WERI-Rb-1 (cell line): ENCODE measurements around the gene MLLT10.

ENCODE experiments used
- DNase-seq: peaks from one replicate; pipeline ENCODE4 v3.0.0-alpha.2; 2020
- H3K27ac ChIP-seq: fragments of 250-450 bp; sonication (Bioruptor Pico); 2 replicates; pipeline ENCODE4 v1.5.1; 2020; ENCODE audit warnings: mild to moderate bottlenecking, moderate library complexity
- H3K27me3 ChIP-seq: fragments of 250-450 bp; sonication (Bioruptor Pico); 2 replicates; pipeline ENCODE4 v1.5.1; 2021; ENCODE audit warnings: mild to moderate bottlenecking, low read depth, moderate library complexity; ENCODE audit not compliant: insufficient read depth, severe bottlenecking
- H3K36me3 ChIP-seq: fragments of 250-450 bp; sonication (Bioruptor Pico); 2 replicates; pipeline ENCODE4 v1.5.1; 2020; ENCODE audit warnings: mild to moderate bottlenecking, moderate library complexity
- H3K4me3 ChIP-seq: 2 replicates; pipeline ENCODE4 v1.5.1; 2011; ENCODE audit warnings: low read depth, mild to moderate bottlenecking, control low read depth, low read length
- H3K9me3 ChIP-seq: fragments of 250-450 bp; sonication (Bioruptor Pico); 2 replicates; pipeline ENCODE4 v1.5.1; 2021; ENCODE audit warnings: mild to moderate bottlenecking, moderate library complexity; ENCODE audit not compliant: severe bottlenecking
- TF ChIP-seq, protein P1 (sequence below): IDR thresholded peaks from 2 replicates; pipeline ENCODE4 v1.5.1; 2011; ENCODE audit warnings: low read depth, mild to moderate bottlenecking, control low read depth, inconsistent platforms, low read length

Gene MLLT10

DNA sequence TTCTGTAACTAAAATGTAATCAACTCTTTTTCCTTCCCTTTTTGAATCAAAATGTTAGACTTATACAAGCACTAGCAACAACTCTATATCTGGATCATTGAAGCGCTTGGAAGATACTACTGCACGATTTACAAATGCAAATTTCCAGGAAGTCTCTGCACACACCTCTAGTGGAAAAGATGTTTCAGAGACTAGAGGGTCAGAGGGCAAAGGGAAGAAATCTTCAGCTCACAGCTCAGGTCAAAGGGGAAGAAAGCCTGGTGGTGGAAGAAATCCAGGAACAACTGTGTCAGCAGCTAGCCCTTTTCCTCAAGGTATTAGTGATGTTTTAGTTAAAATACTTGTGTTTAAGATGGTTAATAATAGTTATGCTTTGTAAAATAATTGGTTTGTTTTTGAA, 136.4 kb downstream of the MLLT10 start:
- TF ChIP-seq, protein P1, sequence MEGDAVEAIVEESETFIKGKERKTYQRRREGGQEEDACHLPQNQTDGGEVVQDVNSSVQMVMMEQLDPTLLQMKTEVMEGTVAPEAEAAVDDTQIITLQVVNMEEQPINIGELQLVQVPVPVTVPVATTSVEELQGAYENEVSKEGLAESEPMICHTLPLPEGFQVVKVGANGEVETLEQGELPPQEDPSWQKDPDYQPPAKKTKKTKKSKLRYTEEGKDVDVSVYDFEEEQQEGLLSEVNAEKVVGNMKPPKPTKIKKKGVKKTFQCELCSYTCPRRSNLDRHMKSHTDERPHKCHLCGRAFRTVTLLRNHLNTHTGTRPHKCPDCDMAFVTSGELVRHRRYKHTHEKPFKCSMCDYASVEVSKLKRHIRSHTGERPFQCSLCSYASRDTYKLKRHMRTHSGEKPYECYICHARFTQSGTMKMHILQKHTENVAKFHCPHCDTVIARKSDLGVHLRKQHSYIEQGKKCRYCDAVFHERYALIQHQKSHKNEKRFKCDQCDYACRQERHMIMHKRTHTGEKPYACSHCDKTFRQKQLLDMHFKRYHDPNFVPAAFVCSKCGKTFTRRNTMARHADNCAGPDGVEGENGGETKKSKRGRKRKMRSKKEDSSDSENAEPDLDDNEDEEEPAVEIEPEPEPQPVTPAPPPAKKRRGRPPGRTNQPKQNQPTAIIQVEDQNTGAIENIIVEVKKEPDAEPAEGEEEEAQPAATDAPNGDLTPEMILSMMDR = no peak
- Histone ChIP-seq H3K4me3 (no peak overlapping the region), H3K27me3 (no peaks in the 10 kb centered on the region), H3K27ac (no peak overlapping the region), H3K36me3 (no peaks in the 10 kb centered on the region; the same call in 1 of the 2 replicates), H3K9me3 (no peaks in the 10 kb centered on the region)
- no peak for DNase-seq

DNA sequence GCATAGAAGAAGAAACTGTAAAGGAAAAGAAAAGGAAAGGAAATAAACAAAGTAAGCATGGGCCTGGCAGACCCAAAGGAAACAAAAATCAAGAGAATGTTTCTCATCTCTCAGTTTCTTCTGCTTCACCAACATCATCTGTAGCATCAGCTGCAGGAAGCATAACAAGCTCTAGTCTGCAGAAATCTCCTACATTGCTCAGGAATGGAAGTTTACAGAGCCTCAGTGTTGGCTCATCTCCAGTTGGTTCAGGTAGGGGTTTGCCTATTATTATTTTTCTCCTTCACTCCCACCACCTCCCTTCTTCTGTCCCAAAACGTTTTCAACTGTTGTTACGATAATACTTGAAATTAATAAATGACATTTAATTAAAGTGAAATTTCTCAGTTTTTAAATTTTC, 139.6 kb downstream of the MLLT10 start:
- Histone ChIP-seq H3K9me3 (no peaks in the 10 kb centered on the region), H3K4me3 (no peak overlapping the region), H3K36me3 (no peaks in the 10 kb centered on the region; the same call in 1 of the 2 replicates), H3K27ac (no peak overlapping the region), H3K27me3 (no peaks in the 10 kb centered on the region)
- no peak for DNase-seq
- TF ChIP-seq, protein P1 = no peak

DNA sequence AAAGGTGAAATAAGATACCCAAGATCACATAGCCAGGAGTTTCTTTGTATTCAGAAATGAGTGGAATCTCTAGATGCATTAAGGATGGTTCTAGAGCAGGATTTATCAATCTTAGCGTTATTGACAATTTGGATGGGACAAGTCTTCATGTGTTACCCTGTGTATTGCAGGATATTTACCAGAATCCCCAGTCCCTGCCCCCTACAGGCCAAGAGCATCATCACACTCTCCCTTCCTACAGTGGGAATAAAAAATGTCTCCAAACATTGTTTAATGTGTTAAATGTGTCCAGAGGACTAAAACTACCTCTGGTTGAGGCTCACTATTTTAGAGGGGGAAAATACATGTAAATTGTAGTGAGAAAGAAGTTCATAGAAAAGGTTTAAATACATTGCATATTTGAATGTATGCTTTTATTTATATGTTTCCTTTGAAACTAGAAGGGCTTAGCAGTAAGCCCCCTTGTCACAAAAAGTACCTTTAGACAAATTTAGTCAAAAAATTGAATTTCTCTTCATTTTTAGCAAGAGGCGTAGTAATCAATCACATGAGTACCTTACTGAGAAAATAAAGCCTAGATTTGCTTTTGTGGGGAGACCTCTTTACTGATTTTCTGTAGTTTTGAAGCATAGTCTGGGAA, 141.2 kb downstream of the MLLT10 start:
- H3K36me3 ChIP-seq = no peaks in the 10 kb centered on the region; the same call in 1 of the 2 replicates
- H3K4me3 ChIP-seq = no peak overlapping the region
- no peak overlapping the region for H3K27ac ChIP-seq
- no peaks in the 10 kb centered on the region for H3K9me3 ChIP-seq
- DNase-seq = peak; percentile 14
- no peaks in the 10 kb centered on the region for H3K27me3 ChIP-seq
- TF ChIP-seq, protein P1 = peak; percentile 51

DNA sequence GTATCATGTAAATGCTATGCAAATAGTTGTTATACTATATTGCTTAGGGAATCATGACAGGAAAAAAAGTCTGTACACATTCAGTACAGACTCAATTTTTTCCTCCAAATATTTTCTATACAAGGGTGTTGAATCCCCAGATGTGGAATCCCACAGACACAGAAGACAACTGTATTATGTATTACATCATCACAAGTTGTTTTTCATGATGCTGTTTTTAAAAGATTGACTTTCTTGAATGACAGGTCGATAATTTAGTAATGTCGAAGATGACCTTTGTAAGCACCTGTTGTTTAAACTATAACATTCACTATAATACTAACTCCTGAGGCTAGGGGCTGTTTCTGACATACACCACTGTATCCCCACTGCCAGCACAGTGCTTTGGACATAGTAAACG, 143.5 kb downstream of the MLLT10 start:
- no peaks in the 10 kb centered on the region for H3K27me3 ChIP-seq
- no peaks in the 10 kb centered on the region; the same call in 1 of the 2 replicates for H3K36me3 ChIP-seq
- no peaks in the 10 kb centered on the region for H3K9me3 ChIP-seq
- H3K27ac ChIP-seq = no peak overlapping the region
- no peak overlapping the region for H3K4me3 ChIP-seq
- no peak for DNase-seq
- TF ChIP-seq, protein P1 = no peak

DNA sequence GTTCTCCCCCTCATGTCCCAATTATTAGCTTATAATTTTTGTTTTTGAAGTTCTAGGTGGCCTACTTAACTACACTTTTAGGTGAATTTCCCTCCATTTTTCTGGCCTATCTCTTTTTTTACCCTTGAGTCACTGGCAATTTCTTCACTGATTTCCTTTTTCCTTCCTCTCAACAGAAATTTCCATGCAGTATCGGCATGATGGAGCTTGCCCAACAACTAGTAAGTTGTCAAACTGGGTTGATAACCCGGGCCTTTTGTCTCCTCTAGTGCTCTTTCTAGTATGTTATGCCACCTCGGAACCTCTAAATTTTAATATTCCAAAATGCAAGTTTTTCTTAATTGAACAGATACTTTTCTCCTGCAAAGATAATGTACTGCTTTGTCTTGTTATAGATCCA, 147.1 kb downstream of the MLLT10 start:
- no peaks in the 10 kb centered on the region for H3K36me3 ChIP-seq
- no peaks in the 10 kb centered on the region for H3K9me3 ChIP-seq
- no peak for DNase-seq
- TF ChIP-seq, protein P1 = no peak
- H3K27ac ChIP-seq = no peak overlapping the region
- H3K4me3 ChIP-seq = no peak overlapping the region
- no peaks in the 10 kb centered on the region for H3K27me3 ChIP-seq
